Mesodermal cell (in vitro differentiated cells): ENCODE measurements around the gene WDR70.
"Not testable (repeated sequence)": the region's sequence is repeated elsewhere in the genome, so short reads cannot be mapped to it uniquely, and the experiment has no call there.

Experiments used
- H3K27ac ChIP-seq: 2 replicates; pipeline ENCODE4 v1.7.0; 2013; ENCODE audit warnings: mild to moderate bottlenecking, low read depth, low read length, moderate library complexity; ENCODE audit not compliant: severe bottlenecking
- H3K36me3 ChIP-seq: 2 replicates; pipeline ENCODE4 v1.7.1; 2013; ENCODE audit warnings: mild to moderate bottlenecking, low read length, moderate library complexity; ENCODE audit not compliant: control insufficient read depth, insufficient read depth
- H3K4me1 ChIP-seq: one replicate; pipeline ENCODE4 v1.7.1; 2013; ENCODE audit warnings: mild to moderate bottlenecking, low read length; ENCODE audit not compliant: insufficient read depth, control insufficient read depth, poor library complexity, severe bottlenecking
- H3K4me3 ChIP-seq: 2 replicates; pipeline ENCODE4 v1.7.0; 2013; ENCODE audit warnings: low read length, control low read depth, mild to moderate bottlenecking; ENCODE audit not compliant: insufficient read depth, poor library complexity, severe bottlenecking; ENCODE audit errors: extremely low read depth
- H3K9me3 ChIP-seq: 2 replicates; pipeline ENCODE4 v1.7.1; 2013; ENCODE audit warnings: mild to moderate bottlenecking, low read length, moderate library complexity; ENCODE audit not compliant: control insufficient read depth
- WGBS, 2 experiments: methylation state at CpG; one replicate each; pipeline ENCODE4 v1.1.5; 2013; ENCODE audit warnings: missing lambda C conversion rate in 2 of 2; ENCODE audit not compliant: insufficient coverage in 2 of 2; 5-methylcytosine and 5-hydroxymethylcytosine counted together

Gene WDR70

GRCh38 chr5:37453252-37453651 lies 74.1 kb downstream of the WDR70 start:
- peaks cover 20% of the 10 kb centered on the region for H3K36me3 ChIP-seq
- not testable (repeated sequence) for H3K4me1 ChIP-seq, H3K9me3 ChIP-seq, H3K4me3 ChIP-seq, H3K27ac ChIP-seq
- WGBS, 2 experiments, result no CpG with 5 or more reads among the region's 7 CpGs

DNA sequence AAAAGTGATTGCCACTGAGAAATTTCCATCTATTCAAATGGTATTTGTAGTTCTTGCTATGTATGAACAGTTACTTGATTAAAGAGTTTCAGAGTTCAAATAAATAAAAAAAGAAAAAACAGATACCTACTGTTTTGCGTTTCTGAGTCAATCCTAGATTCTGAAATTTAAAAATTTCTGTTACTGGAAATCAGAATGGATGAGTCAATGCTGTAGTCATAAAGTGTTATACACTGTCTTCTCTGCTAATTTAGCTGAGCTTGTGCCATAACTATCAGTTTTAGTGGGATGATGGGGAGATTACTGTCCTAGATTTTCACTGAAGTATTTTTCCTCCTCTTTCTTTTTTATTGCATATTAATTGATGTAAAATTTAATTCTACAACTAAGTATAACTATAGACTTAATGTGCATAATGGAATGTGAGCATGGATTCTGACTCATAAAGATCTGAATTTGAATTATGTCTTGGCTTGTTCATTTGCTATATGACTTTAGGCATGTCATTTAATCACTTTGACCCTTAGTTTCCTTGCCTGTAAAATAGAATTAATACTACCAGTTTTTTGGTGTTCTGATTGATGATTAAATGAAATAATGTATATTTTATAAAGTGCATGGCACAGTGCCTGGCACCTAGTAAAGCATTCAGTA lies 75.4 kb downstream of the WDR70 start:
- H3K27ac ChIP-seq, H3K4me1 ChIP-seq, H3K4me3 ChIP-seq, H3K9me3 ChIP-seq: not testable (repeated sequence)
- peaks cover 20% of the 10 kb centered on the region for H3K36me3 ChIP-seq
- WGBS, 2 experiments, result 83 to 88% methylated on average over 1 of the region's 1 CpG

- H3K27ac ChIP-seq, result not testable (repeated sequence)
Measured at GRCh38 chr5:37463191-37464051, 84.3 kb downstream of the WDR70 start.

GRCh38 chr5:37464581-37464980 lies 85.5 kb downstream of the WDR70 start:
- not testable (repeated sequence) for H3K4me3 ChIP-seq, H3K27ac ChIP-seq, H3K36me3 ChIP-seq, H3K9me3 ChIP-seq, H3K4me1 ChIP-seq
- 85% methylated on average over 2 of the region's 2 CpGs; no CpG with 5 or more reads in 1 of the 2 experiments for WGBS, 2 experiments

More at GRCh38 chr5:37463191-37464051, 84.3 kb downstream of the WDR70 start:
- WGBS, 2 experiments, result 79 to 100% methylated on average over 3 to 4 of the region's 7 CpGs
- H3K4me1 ChIP-seq, H3K4me3 ChIP-seq, H3K36me3 ChIP-seq, H3K9me3 ChIP-seq: not testable (repeated sequence)

DNA sequence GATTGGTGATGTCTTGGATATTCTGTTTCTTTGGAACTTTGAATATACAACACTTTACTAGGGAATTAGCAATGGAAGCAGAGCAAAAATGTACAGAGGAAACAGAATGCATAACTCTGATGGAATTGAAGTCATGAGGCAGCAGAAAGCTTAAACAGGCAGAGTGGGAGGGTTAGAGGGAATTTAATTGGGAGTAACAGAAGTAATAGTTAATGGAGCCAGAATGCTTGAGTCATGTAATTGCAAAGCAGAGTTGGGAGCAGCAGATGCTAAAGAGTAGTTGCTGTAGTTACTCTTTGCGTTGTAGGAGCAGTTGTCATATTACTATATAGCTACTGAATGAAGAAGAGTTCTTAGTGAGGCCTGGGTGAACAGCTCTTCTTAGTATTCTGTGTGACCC lies 90.3 kb downstream of the WDR70 start:
- not testable (repeated sequence) for H3K9me3 ChIP-seq, H3K4me1 ChIP-seq, H3K4me3 ChIP-seq, H3K27ac ChIP-seq, H3K36me3 ChIP-seq
- no CpG with 5 or more reads among the region's 1 CpG for WGBS, 2 experiments

DNA sequence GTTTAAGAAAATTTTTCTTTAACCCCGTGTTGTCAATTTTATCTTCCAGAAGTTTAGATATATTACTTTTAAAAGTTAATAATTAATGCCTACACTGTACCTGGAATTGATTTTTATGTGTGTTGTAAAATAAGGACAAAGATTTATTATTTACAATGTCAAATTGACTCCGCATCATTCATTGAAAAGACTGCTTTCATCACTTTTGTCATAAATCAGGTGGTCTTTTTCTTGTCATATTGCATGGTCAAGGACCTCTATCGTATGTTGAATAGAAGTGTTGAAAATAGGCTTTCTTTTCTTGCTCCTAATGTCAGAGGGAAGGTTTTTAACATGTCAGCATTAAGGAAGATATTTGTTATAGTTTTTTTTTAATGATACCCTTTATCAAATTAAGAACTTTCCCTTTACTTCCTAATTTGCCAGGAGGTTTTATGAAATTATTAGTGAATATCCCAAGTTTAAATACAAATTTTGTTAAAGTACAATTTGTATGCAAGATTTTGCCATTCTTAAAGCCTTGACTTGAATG lies 92.6 kb downstream of the WDR70 start:
- Histone ChIP-seq H3K27ac (no peak overlapping the region), H3K36me3 (no peaks in the 10 kb centered on the region), H3K9me3 (peaks cover 6% of the 10 kb centered on the region), H3K4me1 (no peaks in the 10 kb centered on the region), H3K4me3 (no peak overlapping the region)
- WGBS, 2 experiments, result 83% methylated on average over 1 of the region's 3 CpGs; no CpG with 5 or more reads in 1 of the 2 experiments

DNA sequence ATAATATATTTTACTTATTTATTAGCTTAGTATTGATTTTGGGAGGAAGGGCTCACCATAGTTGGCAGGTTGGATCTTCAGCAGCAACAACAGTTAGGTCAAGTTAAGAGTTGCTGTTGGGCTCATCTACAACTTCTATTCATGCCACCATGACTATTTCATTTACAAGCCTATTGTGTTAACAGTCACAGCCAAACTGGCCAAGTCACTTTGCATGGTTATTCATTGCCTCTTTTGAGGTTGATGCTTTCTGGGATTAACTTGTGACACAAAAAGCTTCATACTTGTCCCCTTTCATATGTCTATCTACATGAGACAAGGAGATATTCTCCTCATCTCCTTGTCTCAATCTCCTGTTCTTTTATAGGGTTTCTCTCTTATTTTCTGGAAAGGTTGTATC lies 98.3 kb downstream of the WDR70 start:
- Histone ChIP-seq H3K9me3 (peaks cover 14% of the 10 kb centered on the region), H3K36me3 (peaks cover 25% of the 10 kb centered on the region), H3K4me3 (no peak overlapping the region), H3K27ac (no peak overlapping the region), H3K4me1 (no peaks in the 10 kb centered on the region)

DNA sequence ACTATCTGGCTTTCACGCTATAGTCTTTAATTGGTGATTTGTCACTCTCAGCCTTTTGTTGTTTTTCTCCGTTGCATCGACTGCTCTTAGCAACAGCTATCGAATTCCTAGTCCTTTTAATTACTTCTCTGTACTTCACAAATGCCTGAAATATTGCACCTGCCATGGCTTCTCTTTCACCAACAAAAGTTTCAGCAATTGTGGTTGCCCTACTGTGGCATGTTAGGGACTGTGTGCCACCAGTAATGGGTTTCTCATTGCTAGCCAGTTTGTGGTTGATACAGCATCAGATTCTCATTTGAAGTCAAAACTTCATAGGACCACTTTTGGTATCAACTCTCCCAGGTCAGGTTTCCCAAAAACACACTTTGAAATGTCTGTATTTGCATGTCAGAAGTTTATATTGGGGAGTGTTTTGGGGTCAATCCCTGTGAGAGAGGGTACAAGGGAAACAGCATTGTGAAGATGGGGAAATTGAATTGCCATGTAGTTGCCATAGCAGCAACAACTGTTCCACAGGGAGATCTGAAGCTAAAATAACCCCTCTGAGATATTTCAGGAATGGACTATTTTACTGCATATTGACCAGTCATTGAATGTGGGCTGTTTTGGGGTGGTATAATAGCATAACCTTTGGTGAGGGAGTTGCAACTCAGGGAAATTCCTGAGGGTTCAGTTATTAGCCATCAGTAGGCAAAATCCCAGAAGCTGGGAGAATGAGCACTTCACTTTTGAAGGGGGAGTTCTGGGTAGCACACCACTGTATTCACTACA lies 99.2 kb downstream of the WDR70 start:
- no peak overlapping the region for H3K4me3 ChIP-seq
- H3K4me1 ChIP-seq, result no peaks in the 10 kb centered on the region
- H3K27ac ChIP-seq, result no peak overlapping the region
- WGBS, 2 experiments, result 74 to 75% methylated on average over 4 of the region's 4 CpGs
- peaks cover 28% of the 10 kb centered on the region for H3K36me3 ChIP-seq
- H3K9me3 ChIP-seq, result peaks cover 14% of the 10 kb centered on the region

GRCh38 chr5:37481395-37481794 lies 102.3 kb downstream of the WDR70 start:
- Histone ChIP-seq H3K36me3 (peaks cover 28% of the 10 kb centered on the region), H3K9me3 (peaks cover 14% of the 10 kb centered on the region)
- not testable (repeated sequence) for H3K4me1 ChIP-seq, H3K27ac ChIP-seq, H3K4me3 ChIP-seq
- 100% methylated on average over 2 to 3 of the region's 3 CpGs for WGBS, 2 experiments

GRCh38 chr5:37490120-37490810 lies 111.1 kb downstream of the WDR70 start:
- Histone ChIP-seq H3K36me3 (peaks cover 5% of the 10 kb centered on the region), H3K9me3 (peaks cover 3% of the 10 kb centered on the region), H3K4me3 (no peak overlapping the region), H3K27ac (no peak overlapping the region), H3K4me1 (no peaks in the 10 kb centered on the region)
- no CpG with 5 or more reads among the region's 2 CpGs for WGBS, 2 experiments
